GM18511 (cell line): Measurements from ENCODE around the gene SALL4.
"Not testable (repeated sequence)": the region's sequence is repeated elsewhere in the genome, so short reads cannot be mapped to it uniquely, and the experiment has no call there.

Experiments used
- ATAC-seq: cut with Tn5 transposase; IDR thresholded peaks from one replicate; pipeline ENCODE4 v1.9.1; 2021; ENCODE audit warnings: mild to moderate bottlenecking, moderate library complexity; ENCODE audit not compliant: unreplicated experiment

SALL4 gene

GRCh38 chr20:51740308-51740707 lies 62.0 kb downstream of the SALL4 start:
- ATAC-seq, result not testable (repeated sequence)

- ATAC-seq, result no peak
These were observed 62.5 kb downstream of the SALL4 start for GRCh38 chr20:51739722-51740249.

- no peak for ATAC-seq
These were observed 63.4 kb downstream of the SALL4 start for GRCh38 chr20:51738877-51739447.

- ATAC-seq, result not testable (repeated sequence)
These were observed 64.1 kb downstream of the SALL4 start for GRCh38 chr20:51738261-51738660.

- ATAC-seq, result no peak
These were observed 65.4 kb downstream of the SALL4 start for GRCh38 chr20:51736947-51737346.

GRCh38 chr20:51735728-51736600 lies 66.4 kb downstream of the SALL4 start:
- no peak for ATAC-seq

- no peak for ATAC-seq
These were observed 67.2 kb downstream of the SALL4 start for GRCh38 chr20:51734876-51735720.

- no peak for ATAC-seq
These were observed 69.3 kb downstream of the SALL4 start for GRCh38 chr20:51733070-51733469.
